Retinal pigment epithelial cell (primary cell): ENCODE results near the gene MEF2A.

ENCODE experiments used
- DNase-seq: peaks from one replicate; pipeline ENCODE4 v3.0.0-alpha.2; 2010; ENCODE audit warnings: low read depth
- H3K4me3 ChIP-seq: 2 replicates; pipeline ENCODE4 v1.5.1; 2011; ENCODE audit warnings: mild to moderate bottlenecking, low read length, control low read depth, moderate library complexity
- CTCF ChIP-seq: conservative IDR thresholded peaks from 2 replicates; pipeline ENCODE4 v1.5.1; 2011; ENCODE audit warnings: low read depth, low read length, control low read depth, inconsistent platforms

MEF2A gene

DNA sequence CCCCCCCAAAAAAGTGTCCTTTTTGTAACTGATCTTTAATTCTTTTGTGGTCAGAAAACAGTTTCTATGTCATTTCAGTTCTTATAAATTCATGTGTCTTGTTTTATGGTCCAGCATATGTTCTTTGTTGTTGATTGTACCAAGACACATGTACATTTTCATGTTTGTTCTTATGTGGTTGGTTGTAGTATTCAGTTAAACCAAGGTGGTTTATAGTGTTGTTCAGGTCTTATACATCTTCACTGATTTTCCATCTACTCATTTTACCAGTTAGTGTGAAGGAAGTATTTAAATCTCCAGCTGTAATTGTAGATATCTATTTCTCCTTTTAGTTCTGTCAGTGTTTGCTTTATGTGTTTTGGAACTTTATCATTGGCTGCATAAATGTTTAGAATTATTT, 24.0 kb downstream of the MEF2A start:
- TF ChIP-seq CTCF = no peak
- DNase-seq = no peak
- no peak overlapping the region for H3K4me3 ChIP-seq

DNA sequence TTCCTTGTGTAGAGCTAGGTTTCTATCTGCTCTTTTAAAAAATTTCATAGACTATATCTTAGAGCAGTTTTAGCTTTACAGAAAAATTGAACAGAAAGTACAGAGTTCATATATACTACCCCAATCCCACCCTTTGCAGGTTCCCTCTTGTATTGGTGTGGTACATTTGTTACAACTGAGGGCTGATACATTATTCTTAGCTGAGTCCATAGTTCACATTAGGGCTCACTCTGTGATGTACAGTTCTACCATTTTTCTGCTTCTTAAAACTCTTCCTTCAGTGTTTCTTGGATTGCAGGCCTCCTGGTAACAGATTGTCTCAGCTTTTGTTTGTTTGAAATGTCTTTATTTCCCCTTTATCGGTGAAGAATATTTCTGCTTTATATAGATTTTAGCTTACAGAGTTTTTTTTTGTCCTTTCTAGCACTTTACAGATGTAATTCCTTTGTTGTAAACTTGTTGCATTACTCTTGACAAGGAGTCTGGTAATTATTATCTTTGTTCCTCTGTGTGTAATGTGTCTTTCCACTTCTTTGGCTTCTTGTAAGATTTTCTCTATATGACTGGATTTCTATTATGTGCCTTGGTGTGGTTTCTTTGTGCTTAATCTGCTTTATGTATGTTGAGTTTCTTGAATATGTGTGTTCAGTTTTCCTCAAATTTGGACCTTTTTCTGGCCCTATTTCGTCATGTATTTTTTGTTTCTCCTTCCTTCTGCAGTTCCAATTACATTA, 25.3 kb downstream of the MEF2A start:
- no peak for DNase-seq
- no peak for TF ChIP-seq CTCF
- no peak overlapping the region for H3K4me3 ChIP-seq

DNA sequence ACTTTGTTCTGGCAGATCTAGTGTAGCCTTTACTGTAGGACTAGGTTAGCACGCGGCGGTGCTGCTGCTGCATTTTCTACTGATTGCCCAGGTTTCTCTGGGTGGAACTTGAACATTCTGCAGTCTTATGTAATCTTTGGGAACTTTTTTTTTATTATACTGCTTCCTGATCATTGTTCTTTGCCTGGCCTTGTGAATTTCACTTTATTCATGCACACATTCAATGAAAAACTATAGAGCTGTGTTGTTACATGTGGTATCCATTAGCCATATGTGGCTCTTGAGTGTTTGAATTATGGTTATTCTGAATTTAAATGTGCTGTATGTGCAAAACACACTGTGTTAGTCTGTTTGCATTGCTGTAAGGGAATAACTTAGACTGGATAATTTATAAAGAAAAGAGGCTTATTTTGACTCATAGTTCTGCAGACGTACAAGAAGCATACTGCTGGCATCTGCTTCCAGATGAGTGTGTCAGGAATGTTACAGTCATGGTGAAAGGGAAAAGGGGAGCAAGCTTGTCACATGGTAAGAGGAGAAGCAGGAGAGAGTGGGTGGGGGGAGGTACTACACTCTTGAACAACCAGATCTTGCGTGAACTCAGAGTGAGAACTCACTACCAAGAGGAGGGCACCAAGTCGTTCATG, 26.5 kb downstream of the MEF2A start:
- no peak for TF ChIP-seq CTCF
- peak; percentile 34 for DNase-seq

GRCh38 chr15:99593070-99593469, 27.3 kb downstream of the MEF2A start:
- no peak for TF ChIP-seq CTCF
- DNase-seq = no peak
- no peak overlapping the region for H3K4me3 ChIP-seq

More for the DNA sequence above, 26.5 kb downstream of the MEF2A start:
- H3K4me3 ChIP-seq = no peak overlapping the region

DNA sequence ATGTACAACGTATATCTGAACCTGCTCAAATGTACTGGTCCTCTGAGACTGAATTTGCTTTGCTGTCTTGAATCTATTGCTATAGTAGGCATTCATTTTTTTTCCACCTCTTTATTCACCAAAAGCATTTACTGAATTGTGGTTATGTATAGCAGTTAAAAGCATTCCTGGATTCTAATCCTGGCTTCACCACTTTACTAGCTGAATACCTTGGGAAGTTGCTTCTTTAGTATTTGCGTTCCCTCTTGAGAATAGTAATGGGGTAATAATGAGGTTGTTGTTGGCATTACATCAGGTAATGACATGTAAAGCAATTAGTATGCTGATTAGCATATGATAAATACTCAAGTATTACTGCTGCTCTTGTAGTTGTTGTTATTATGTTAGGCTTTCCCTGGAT, 29.1 kb downstream of the MEF2A start:
- no peak for DNase-seq
- H3K4me3 ChIP-seq = no peak overlapping the region
- no peak for TF ChIP-seq CTCF

GRCh38 chr15:99598296-99598695, 32.5 kb downstream of the MEF2A start:
- no peak for TF ChIP-seq CTCF
- DNase-seq = no peak
- no peak overlapping the region for H3K4me3 ChIP-seq

GRCh38 chr15:99603828-99604227, 38.0 kb downstream of the MEF2A start:
- no peak for TF ChIP-seq CTCF
- no peak for DNase-seq
- H3K4me3 ChIP-seq = no peak overlapping the region
